Effector memory CD8-positive, alpha-beta T cell (primary cell): ENCODE data around the gene MACF1.
"Not testable (repeated sequence)": the region's sequence is repeated elsewhere in the genome, so short reads cannot be mapped to it uniquely, and the experiment has no call there.

Experiments
- ATAC-seq: fragments of 150-1000 bp; cut with Tn5 transposase; replicated peaks from 2 replicates; pipeline ENCODE4 v1.10.0; 2021; ENCODE audit warnings: mild to moderate bottlenecking, moderate library complexity
- DNase-seq, 3 experiments: peaks; one replicate each; pipeline ENCODE4 v3.0.0; 2021
- H3K27ac Mint-ChIP-seq, 2 donors: one replicate each; pipeline ENCODE4 v1.8.0; 2022; ENCODE audit warnings: mild to moderate bottlenecking in 2 of 2, mixed read lengths in 2 of 2, moderate library complexity in 2 of 2
- H3K27me3 Mint-ChIP-seq, 2 donors: one replicate each; pipeline ENCODE4 v1.8.0; 2022; ENCODE audit warnings: mixed read lengths in 2 of 2
- H3K36me3 Mint-ChIP-seq: one replicate; pipeline ENCODE4 v1.8.0; 2022; ENCODE audit warnings: mild to moderate bottlenecking, moderate library complexity, mixed read lengths; ENCODE audit not compliant: insufficient read depth
- H3K4me1 Mint-ChIP-seq, 2 donors: one replicate each; pipeline ENCODE4 v1.8.0; 2022; ENCODE audit warnings: low read depth in 2 of 2, mixed read lengths in 2 of 2
- H3K4me3 Mint-ChIP-seq, 2 donors: one replicate each; pipeline ENCODE4 v1.8.0; 2022; ENCODE audit warnings: mild to moderate bottlenecking in 2 of 2, mixed read lengths in 2 of 2, moderate library complexity in 2 of 2
- H3K9me3 Mint-ChIP-seq, 2 donors: one replicate each; pipeline ENCODE4 v1.8.0; 2022; ENCODE audit warnings: mixed read lengths in 2 of 2
- total RNA-seq, 9 experiments: gene quantifications; one replicate each; lab custom pipeline; 2026; lab: John Stamatoyannopoulos, UW

The MACF1 gene
- total RNA-seq, result 499 to 2,685 (median 1,334) reads per million in 9 experiments

- Mint-ChIP-seq H3K36me3 (peaks cover 6% of the 10 kb centered on the region), H3K4me3 (peak within 1 kb of the TSS; percentile 83 to 94), H3K27ac (peak within 1 kb of the TSS; percentile 91 to 97), H3K4me1 (peaks cover 31 to 54% of the 10 kb centered on the region in 2 donors), H3K9me3 (no peaks in the 10 kb centered on the region), H3K27me3 (no peaks in the 10 kb centered on the region)
- DNase-seq (no peak), ATAC-seq (peak; percentile 58)
Observed at GRCh38 chr1:39204441-39205081, at the start of gene MACF1. Gene MACF1 (plus strand): TSS chr1:39204695. CDS start chr1:39205023, 328 bp downstream.

DNA sequence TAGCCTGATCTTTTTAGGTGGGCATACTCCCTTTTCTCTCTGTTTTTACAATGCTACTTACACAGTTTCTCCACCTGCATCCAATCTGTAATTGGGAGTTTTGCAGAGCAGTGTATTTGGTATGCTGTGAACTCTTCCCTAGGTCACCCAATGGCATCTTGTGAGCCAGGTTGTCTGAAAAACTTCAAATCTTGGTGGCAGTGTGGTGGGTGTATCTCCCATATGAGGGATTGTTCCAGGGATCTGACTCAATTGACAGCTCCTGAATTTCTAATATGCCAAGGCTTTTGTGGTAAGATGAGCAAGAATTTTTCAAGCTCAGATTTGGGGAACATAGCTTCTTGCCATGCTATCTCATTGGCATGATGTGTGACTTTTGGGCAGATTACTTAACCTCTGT, 47.2 kb upstream of the MACF1 start:
- Mint-ChIP-seq H3K27me3 (peaks cover 19 to 24% of the 10 kb centered on the region in 2 donors), H3K36me3 (no peaks in the 10 kb centered on the region), H3K4me3 (no peak overlapping the region), H3K9me3 (no peaks in the 10 kb centered on the region), H3K4me1 (peaks cover 5 to 6% of the 10 kb centered on the region in 2 donors), H3K27ac (no peak overlapping the region)
- no peak for ATAC-seq
- no peak for DNase-seq

DNA sequence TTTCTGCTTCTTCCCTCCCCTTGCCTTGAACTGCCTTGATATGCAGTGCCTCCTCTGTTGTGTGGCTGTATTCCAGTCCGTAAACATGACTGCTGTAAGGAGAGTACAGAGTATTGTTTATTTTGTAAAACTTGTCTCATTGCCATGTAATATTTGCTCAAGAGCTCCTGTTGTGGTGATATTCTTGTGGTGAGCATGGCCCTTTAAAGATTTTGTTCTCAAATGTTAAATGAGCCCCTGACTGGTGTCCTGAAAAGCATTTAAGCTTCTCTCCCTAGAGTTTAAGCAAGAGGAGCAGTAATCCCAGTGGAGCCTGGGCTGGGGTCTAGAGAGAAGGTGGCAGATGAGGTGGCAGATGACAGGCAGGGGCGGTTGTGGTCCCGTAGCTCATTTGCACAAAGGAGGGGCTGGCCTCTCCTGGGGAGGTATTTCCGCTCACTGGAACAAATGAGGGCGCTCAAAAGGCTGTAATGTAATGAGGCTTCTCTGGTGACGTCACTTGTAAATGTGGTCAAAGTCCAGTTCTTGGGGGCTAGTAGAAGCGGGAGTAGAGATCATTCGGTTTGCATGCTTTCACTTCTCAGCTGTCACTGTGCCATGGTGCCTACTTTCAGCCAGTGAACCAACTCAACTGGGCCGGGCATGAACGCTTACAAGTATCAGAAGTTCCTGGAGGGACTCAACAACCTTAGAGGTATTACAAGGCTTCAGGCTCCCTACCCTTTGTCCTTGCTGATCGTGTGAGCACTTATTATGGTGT, 46.0 kb upstream of the MACF1 start:
- no peak for ATAC-seq
- Mint-ChIP-seq H3K27me3 (peaks cover 19 to 24% of the 10 kb centered on the region in 2 donors), H3K4me1 (peaks cover 5 to 6% of the 10 kb centered on the region in 2 donors), H3K9me3 (no peaks in the 10 kb centered on the region), H3K36me3 (no peaks in the 10 kb centered on the region), H3K27ac (no peak overlapping the region), H3K4me3 (no peak overlapping the region)
- DNase-seq, result no peak

DNA sequence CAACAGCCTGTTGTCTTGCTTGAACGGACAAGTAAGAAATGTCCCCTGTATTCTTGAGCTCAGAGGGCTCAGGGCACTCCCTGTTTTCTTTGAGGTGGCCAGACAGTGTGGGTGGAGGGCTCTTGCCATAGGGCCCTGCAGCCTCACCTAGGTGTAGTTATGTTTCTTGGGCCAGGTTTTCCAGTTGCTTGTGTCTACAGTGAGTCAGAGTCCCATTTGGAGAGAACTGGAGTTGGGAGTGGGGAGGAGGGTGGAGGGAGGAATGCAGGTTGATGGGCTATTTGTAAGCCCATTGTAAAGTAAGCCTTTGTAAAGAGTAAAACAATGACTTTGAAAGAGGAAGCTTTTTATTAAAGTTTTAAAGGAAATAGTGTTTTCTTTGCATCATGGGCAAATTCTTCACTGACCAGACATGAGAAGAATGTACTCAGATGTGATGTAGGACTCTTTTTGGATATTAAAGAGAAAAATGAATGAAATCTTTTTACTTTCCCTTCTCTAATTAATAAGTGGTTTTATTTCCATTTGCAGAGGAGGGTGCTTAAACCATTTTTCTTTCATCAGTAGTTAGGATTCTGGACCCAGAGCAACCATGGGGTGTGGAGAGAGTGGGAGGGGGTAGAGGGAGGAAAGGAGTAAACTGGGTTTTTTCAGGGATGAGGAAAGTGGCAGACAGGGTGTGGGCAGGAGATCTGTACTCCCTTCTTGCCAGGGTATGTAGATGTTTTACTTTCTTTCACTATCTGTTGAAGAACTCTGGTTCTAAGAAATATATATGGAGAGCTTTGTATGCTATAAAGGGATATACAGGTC, 45.1 kb upstream of the MACF1 start:
- Mint-ChIP-seq H3K4me1 (peaks cover 5 to 6% of the 10 kb centered on the region in 2 donors), H3K27me3 (peaks cover 19 to 24% of the 10 kb centered on the region in 2 donors), H3K9me3 (no peaks in the 10 kb centered on the region), H3K27ac (no peak overlapping the region), H3K4me3 (no peak overlapping the region), H3K36me3 (no peaks in the 10 kb centered on the region)
- ATAC-seq (no peak), DNase-seq (no peak)

- DNase-seq (no peak), ATAC-seq (no peak)
- Mint-ChIP-seq H3K4me3 (no peak overlapping the region), H3K27me3 (peaks cover 19 to 24% of the 10 kb centered on the region in 2 donors), H3K4me1 (no peaks in the 10 kb centered on the region), H3K36me3 (no peaks in the 10 kb centered on the region), H3K27ac (no peak overlapping the region), H3K9me3 (no peaks in the 10 kb centered on the region)
Observed at GRCh38 chr1:39160703-39161102, 43.8 kb upstream of the MACF1 start.

- H3K27me3 Mint-ChIP-seq, result peaks cover 19 to 24% of the 10 kb centered on the region in 2 donors
- not testable (repeated sequence) for H3K36me3 Mint-ChIP-seq, H3K27ac Mint-ChIP-seq, H3K9me3 Mint-ChIP-seq, H3K4me1 Mint-ChIP-seq, ATAC-seq, H3K4me3 Mint-ChIP-seq, DNase-seq
Observed at GRCh38 chr1:39161811-39162210, 42.7 kb upstream of the MACF1 start.

GRCh38 chr1:39163469-39163868, 41.0 kb upstream of the MACF1 start:
- ATAC-seq, result no peak

GRCh38 chr1:39164256-39164655, 40.2 kb upstream of the MACF1 start:
- peaks cover 13 to 21% of the 10 kb centered on the region in 2 donors for H3K27me3 Mint-ChIP-seq

More at GRCh38 chr1:39163469-39163868, 41.0 kb upstream of the MACF1 start:
- Mint-ChIP-seq H3K4me1 (no peaks in the 10 kb centered on the region), H3K27me3 (peaks cover 19 to 24% of the 10 kb centered on the region in 2 donors), H3K4me3 (no peak overlapping the region), H3K27ac (no peak overlapping the region), H3K36me3 (no peaks in the 10 kb centered on the region), H3K9me3 (no peaks in the 10 kb centered on the region)
- DNase-seq, result no peak

DNA sequence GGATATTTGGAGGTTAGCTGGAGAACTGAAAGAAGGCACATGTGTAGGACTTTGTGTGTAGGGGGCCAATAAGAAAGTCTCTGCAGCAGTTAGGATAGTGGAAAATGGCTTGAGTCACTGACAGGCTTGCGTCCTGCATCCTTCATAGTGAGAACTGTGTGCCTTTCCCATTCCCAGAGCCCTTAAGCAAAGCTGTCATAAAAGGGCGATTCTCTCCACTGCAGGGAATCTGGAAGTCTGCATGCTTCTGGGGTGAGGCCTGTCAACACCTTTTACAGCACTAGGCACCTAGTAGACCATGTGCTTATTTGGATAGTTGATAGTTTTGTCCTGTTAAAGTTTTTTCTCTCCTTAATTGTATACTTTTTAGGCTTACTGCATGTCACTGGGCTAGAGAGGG, 39.4 kb upstream of the MACF1 start:
- Mint-ChIP-seq H3K4me1 (no peaks in the 10 kb centered on the region), H3K27me3 (peaks cover 10 to 13% of the 10 kb centered on the region in 2 donors), H3K36me3 (no peaks in the 10 kb centered on the region), H3K4me3 (no peak overlapping the region), H3K27ac (no peak overlapping the region), H3K9me3 (no peaks in the 10 kb centered on the region)
- DNase-seq (no peak), ATAC-seq (no peak)

More at GRCh38 chr1:39164256-39164655, 40.2 kb upstream of the MACF1 start:
- Mint-ChIP-seq H3K27ac (no peak overlapping the region), H3K4me1 (no peaks in the 10 kb centered on the region), H3K9me3 (no peaks in the 10 kb centered on the region), H3K4me3 (no peak overlapping the region), H3K36me3 (no peaks in the 10 kb centered on the region)
- no peak for DNase-seq
- no peak for ATAC-seq

DNA sequence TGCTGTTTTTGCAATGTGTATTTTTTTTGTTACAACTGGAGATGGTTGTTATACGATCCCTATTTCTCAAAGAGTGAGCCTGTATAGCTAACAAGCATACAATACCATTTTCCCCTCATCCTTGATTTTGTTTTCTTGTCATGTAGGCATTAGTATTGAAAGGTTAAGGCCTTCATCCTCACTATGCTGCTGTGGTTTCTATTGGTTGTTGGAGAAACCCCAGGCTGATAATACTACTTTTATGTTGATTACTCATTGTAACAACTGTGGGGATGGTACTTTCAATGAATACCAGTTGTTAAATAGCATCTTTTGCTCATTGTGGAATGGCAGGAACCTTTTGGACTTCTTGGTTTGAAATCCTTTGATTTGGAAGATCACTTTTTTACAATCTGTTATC, 39.0 kb upstream of the MACF1 start:
- Mint-ChIP-seq H3K27me3 (peaks cover 9 to 10% of the 10 kb centered on the region in 2 donors), H3K36me3 (no peaks in the 10 kb centered on the region)
- no peak for ATAC-seq

GRCh38 chr1:39167632-39168209, 36.8 kb upstream of the MACF1 start:
- DNase-seq, result no peak
- H3K36me3 Mint-ChIP-seq, result no peaks in the 10 kb centered on the region
- H3K27me3 Mint-ChIP-seq, result no peaks in the 10 kb centered on the region
- H3K9me3 Mint-ChIP-seq, result no peaks in the 10 kb centered on the region
- H3K27ac Mint-ChIP-seq, result no peak overlapping the region
- no peak for ATAC-seq
- no peaks in the 10 kb centered on the region for H3K4me1 Mint-ChIP-seq
- no peak overlapping the region for H3K4me3 Mint-ChIP-seq

More for the DNA sequence above, 39.0 kb upstream of the MACF1 start:
- no peak overlapping the region for H3K27ac Mint-ChIP-seq
- no peaks in the 10 kb centered on the region for H3K4me1 Mint-ChIP-seq
- H3K4me3 Mint-ChIP-seq, result no peak overlapping the region
- H3K9me3 Mint-ChIP-seq, result no peaks in the 10 kb centered on the region
- no peak for DNase-seq

- H3K27me3 Mint-ChIP-seq, result no peaks in the 10 kb centered on the region
- H3K9me3 Mint-ChIP-seq, result no peaks in the 10 kb centered on the region
- DNase-seq (no peak), ATAC-seq (no peak)
- no peaks in the 10 kb centered on the region for H3K4me1 Mint-ChIP-seq
- H3K36me3 Mint-ChIP-seq, result no peaks in the 10 kb centered on the region
- H3K4me3 Mint-ChIP-seq, result no peak overlapping the region
- no peak overlapping the region for H3K27ac Mint-ChIP-seq
Observed at GRCh38 chr1:39168301-39169080, 36.0 kb upstream of the MACF1 start.
